Activated naive CD4-positive, alpha-beta T cell treated with Interleukin-2 at 50 U/mL for 16 hours (primary cell): ENCODE measurements around the gene GALNT9.
"Not testable (repeated sequence)": the region's sequence is repeated elsewhere in the genome, so short reads cannot be mapped to it uniquely, and the experiment has no call there.

Experiments
- DNase-seq: peaks from one replicate; pipeline ENCODE4 v3.0.0-alpha.2; 2020

The GALNT9 gene

DNA sequence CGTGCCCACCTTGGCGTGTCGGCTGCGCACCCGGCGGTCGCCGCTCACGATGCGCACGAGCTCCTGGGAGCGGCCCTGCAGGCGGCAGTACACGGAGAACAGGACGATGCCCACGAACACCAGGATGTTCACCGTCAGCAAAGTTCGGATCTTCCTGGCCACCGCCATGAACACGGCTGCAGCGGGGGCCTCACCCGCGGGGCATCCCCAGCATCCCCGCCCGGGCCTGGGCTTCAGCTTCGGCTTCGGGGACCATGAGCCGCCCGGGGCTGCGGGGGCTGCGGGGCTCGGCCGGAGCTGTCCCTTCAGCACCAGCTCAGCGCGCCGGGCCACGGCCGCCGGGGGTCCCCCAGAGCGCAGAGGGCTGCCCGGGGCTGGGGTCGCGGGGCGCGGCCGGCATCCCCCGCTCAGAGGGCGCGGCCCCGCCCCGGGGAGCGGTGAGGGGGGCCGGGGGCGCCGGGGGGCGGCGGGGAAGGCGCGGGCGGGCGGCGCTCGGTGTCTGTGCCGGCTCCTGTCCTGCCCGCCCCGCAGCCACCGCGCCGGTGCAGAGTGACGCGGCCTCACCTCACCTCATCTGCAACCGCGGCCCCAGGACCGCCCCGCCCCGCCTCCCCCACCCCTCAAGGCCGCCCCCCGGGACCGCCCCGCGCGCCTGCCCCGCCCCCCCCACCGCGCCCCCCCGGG is at the start of gene GALNT9:
Gene GALNT9, minus strand, starts transcription at position 554 of the 684 bp plus-strand sequence. Its CDS starts 386 bp downstream, at position 168.
- DNase-seq: no peak

DNA sequence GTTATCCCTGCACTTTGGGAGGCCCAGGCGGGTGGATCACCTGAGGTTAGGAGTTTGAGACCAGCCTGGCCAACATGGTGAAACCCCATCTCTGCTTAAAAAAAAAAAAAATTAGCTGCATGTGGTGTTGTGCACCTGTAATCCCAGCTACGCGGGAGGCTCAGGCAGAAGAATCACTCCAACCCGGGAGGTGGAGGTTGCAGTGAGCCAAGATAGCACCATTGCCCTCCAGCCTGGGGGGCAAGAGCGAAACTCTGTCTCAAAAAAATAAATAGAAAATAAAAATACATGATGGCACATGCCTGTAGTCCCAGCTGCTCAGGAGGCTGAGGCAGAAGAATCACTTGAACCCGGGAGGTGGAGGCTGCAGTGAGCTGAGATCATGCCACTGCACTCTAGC is 49.7 kb upstream of the GALNT9 start:
- not testable (repeated sequence) for DNase-seq

DNA sequence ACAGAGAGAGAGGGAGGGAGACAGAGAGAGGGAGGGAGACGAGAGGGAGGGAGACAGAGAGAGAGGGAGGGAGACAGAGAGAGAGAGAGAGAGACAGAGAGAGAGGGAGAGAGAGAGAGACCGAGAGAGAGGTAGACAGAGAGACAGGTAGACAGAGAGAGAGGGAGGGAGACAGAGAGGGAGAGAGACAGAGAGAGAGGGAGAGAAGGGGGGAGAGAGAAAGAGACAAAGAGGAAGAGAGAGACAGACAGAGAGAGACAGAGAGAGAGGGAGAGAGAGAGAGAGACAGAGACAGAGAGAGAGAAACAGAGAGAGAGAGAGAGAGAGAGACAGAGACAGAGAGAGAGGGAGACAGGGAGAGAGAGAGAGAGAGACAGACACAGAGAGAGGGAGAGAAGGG is 47.8 kb upstream of the GALNT9 start:
- no peak for DNase-seq

DNA sequence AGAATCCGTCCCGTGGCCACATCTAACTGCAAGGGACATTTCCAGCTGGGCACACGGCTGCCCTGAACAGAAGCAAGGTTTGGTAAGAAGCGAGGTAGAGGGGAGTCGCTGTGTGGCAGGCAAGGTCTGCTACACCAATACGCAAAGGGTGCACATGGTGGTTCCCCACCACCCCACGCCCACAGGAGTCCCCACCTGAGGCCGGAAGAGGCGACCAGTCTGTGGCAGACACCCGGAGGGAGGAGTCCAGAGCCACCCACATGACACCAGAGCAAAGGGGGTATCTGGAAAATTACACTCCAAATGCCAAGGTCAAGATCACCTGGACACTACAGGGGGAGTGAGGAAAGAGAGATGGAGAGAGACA is 47.1 kb upstream of the GALNT9 start:
- DNase-seq: no peak

GRCh38 chr12:132375747-132376463 is 46.5 kb upstream of the GALNT9 start:
- DNase-seq: no peak

GRCh38 chr12:132374612-132375445 is 45.4 kb upstream of the GALNT9 start:
- DNase-seq: no peak

DNA sequence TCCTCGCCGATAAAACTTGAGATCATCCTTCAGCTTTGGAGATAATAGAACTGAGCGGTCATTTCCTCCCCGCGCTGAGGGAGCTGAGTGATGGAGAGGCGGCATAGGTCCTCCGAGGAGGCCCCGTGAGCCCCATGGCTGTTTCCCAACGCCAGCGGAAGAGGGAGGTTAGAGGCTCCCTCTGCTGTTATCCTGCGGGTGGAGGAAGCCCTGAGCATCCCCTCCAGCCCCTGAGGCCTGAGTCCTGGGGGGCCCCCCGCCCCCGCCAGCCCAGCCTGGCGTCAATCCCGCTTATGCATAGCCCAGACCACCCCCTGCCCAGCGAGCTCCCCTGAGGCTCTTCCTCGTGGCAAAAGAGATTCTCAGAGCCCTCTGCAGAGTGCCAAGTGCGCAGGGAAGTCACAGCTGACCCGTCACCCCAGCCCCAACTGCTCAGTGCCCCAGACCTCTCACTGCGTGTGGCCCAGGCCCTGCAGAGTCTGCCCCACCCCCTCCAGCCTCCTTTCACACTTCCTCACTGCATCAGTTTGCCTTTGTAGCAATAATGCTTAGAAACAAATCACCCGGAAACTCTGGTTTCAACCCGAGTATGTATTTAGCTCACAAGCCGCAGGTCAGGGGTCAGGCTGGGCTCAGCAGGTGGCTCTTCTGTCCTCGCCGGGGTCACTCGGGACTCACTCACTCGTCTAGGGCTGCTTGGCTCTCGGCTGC is 44.7 kb upstream of the GALNT9 start:
- no peak for DNase-seq

DNA sequence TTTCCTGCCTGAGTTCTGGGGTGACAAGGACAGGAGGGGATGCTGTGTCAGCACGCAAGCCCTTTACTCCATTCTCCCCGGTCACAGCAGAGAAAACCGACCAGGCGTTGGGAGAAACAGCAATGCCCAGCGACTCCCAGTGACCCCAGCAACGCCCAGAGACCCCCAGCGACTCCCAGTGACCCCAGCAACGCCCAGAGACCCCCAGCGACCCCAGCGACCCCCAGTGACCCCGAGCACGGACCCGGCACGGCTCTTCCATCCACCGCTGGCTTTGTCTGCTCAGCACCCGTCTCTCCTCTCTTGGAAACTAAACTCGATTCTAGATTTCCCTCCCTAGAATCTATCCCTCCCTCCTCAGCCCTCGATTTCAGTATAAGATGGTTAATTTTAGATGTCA is 38.5 kb upstream of the GALNT9 start:
- DNase-seq: no peak

- DNase-seq: no peak
Measured at GRCh38 chr12:132367071-132367851, 37.9 kb upstream of the GALNT9 start.

- DNase-seq: no peak
Measured at GRCh38 chr12:132366341-132366861, 37.0 kb upstream of the GALNT9 start.

- DNase-seq: no peak
Measured at GRCh38 chr12:132365226-132365625, 35.8 kb upstream of the GALNT9 start.

- DNase-seq: no peak
Measured at GRCh38 chr12:132364348-132364902, 35.0 kb upstream of the GALNT9 start.

DNA sequence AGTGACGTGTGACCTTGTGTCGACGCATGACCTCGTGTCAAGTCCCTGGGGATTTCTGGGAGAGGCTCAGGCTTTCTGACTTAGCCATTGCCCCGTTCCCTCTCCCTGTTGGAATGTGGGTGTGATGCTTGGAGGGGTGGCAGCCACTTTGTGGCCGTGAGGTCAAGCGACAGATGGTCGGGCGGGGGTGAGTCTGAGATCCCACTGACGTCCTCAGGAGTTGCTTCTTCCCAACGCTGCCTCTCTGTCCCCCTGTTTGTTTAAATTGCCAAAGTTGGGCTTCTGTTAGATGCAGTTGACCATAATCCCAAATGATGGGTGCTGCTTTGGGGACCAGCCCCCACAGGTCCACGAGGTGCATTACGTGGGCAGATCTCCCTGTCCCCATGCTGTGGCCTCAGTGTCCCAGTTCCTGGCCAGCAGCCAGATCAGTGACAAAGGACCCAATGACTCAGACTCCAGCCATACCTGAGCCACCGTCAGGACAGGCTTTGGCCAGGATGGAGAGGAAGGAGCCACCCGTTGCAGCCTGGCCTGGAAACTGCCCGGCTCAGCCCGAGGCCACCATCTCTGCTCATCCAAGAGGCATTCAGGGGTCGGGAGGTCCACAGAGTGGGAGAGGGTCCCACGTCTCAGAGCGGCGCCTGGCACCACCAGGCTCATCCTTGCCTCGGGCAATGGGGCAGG is 34.4 kb upstream of the GALNT9 start:
- DNase-seq: no peak

DNA sequence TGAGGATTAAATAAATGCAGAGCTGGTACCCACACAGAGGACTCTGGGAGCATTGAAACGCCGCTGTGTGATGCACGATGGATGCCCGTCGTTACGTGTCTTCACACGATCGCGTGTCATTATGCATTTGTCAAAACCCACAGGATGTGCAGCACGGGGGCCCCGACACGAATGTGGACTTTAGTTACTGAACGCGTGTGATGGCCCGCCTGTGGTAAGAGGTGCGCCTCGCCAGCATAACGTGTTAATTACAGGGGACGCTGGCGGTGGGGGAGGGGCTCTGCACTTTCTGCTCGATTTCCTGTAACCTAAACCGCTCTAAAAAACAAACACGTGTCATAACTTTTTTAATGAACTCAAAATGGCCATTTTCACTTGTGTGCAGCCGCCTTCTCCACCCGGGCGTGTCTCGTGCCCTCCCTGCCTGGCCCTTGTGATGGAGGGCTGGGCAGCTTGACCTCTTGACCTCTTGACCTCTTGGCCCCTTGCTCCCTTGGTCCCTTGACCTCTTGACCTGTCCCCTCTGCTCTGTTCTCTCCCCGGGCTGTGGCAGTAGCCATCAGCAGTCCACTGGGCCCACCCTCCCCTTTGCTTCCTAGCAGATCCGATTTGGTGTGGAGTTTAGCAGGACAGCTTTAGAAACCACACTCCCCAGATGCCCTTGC is 33.7 kb upstream of the GALNT9 start:
- no peak for DNase-seq

GRCh38 chr12:132360906-132361777 is 31.8 kb upstream of the GALNT9 start:
- no peak for DNase-seq

GRCh38 chr12:132360410-132360809 is 31.0 kb upstream of the GALNT9 start:
- DNase-seq: no peak

DNA sequence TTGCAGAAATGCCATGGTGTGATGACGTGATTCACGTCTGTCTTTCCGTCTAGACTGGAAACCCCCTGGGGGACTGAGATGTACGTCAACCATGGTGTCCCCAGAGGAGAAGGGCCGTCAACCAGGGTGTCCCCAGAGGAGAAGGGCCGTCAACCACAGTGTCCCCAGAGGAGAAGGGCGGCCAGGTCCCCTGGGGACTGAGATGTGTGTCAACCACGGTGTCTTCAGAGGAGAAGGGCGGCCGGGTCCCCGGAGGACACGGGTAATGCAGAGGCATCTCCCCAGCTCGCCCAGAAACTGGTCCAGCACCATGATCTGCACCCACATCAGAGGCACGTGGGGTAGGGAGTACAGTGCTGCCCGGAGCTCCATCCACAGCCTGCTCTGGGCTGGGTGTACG is 30.6 kb upstream of the GALNT9 start:
- DNase-seq: no peak

DNA sequence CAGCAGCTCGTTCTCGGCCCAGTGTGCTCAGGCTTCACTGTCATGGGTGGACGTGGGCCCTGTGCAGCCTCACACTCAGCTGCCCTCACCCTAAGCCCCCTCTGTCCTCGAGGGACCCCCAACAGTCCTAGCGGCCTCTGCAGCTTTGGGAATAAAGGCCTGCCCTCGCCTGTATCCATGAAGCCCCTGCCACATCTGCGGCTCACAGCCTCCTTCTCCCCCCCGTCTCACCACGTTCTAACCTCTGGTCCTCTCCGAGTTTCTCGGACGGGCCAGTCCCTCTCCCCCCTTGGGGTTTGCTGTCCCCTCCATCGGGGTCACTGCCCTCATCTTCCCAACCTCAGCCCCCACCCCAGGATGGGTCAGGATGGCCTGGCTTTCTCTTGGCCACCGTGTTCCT is 30.2 kb upstream of the GALNT9 start:
- no peak for DNase-seq
